H1 (cell line): ENCODE measurements around the gene GRM8. TPM values are rescaled to one million over a fixed set of nuclear protein-coding genes. Genes with fewer than 3 reads are reported as not detected.

Experiments
- CTCF ChIA-PET: fragments of 300-600 bp; sonication (Branson Sonifier 250); formaldehyde crosslinking; loops from one replicate; lab custom pipeline; 2021; ENCODE audit not compliant: partially characterized antibody; lab: Charles Lee
- POLR2A ChIA-PET: fragments of 300-600 bp; sonication (Branson Sonifier 250); formaldehyde crosslinking; loops from one replicate; lab custom pipeline; 2021; ENCODE audit warnings: inconsistent platforms; ENCODE audit not compliant: partially characterized antibody; lab: Charles Lee
- DNase-seq, 2 experiments: peaks; one replicate each; pipeline versions ENCODE4 v3.0.0 to v3.0.0-alpha.2; 2010 to 2022; ENCODE audit warnings: low spot score in 2 of 2, low read depth in 1 of 2, mixed read lengths in 1 of 2
- FAIRE-seq: peaks from 2 replicates; lab custom pipeline; 2011; peaks lifted over from hg19 to GRCh38; lab: Jason Lieb, UNC
- H2AFZ ChIP-seq: 2 replicates; pipeline ENCODE4 v1.8.1; 2012; ENCODE audit warnings: low read length, inconsistent platforms
- H2AK5ac ChIP-seq: 2 replicates; pipeline ENCODE4 v1.6.1; 2013; ENCODE audit warnings: low read depth, low read length
- H2BK120ac ChIP-seq: replicated peaks from 2 replicates; pipeline ENCODE3; 2013; ENCODE audit warnings: low read depth, low read length, inconsistent platforms
- H2BK12ac ChIP-seq: 2 replicates; pipeline ENCODE4 v1.6.1; 2013; ENCODE audit warnings: low read depth, low read length
- H2BK15ac ChIP-seq: 2 replicates; pipeline ENCODE4 v1.6.1; 2013; ENCODE audit warnings: low read length
- H2BK20ac ChIP-seq: 2 replicates; pipeline ENCODE4 v1.6.1; 2013; ENCODE audit warnings: low read length
- H2BK5ac ChIP-seq: 2 replicates; pipeline ENCODE4 v1.6.1; 2013; ENCODE audit warnings: low read depth, low read length
- H3K14ac ChIP-seq: 2 replicates; pipeline ENCODE4 v1.6.1; 2013; ENCODE audit warnings: inconsistent platforms; ENCODE audit not compliant: insufficient read length
- H3K18ac ChIP-seq: 2 replicates; pipeline ENCODE4 v1.6.1; 2013; ENCODE audit warnings: low read length; ENCODE audit errors: extremely low read depth
- H3K23ac ChIP-seq: 2 replicates; pipeline ENCODE4 v1.6.1; 2013; ENCODE audit warnings: inconsistent platforms; ENCODE audit not compliant: insufficient read length
- H3K23me2 ChIP-seq: 2 replicates; pipeline ENCODE4 v1.6.1; 2013; ENCODE audit warnings: low read depth, low read length
- H3K27ac ChIP-seq: 2 replicates; pipeline ENCODE4 v1.6.1; 2011; ENCODE audit warnings: low read depth, low read length, inconsistent platforms
- H3K27me3 ChIP-seq, 4 experiments: replicated peaks in 1 of 4; 1 replicate in 1 of 4; 2 replicates in 3 of 4; pipeline versions ENCODE4 v1.6.1 to v1.8.1; 2011 to 2013; ENCODE audit warnings: low read length in 3 of 4, mild to moderate bottlenecking in 3 of 4, inconsistent platforms in 2 of 4, mixed read lengths in 2 of 4, moderate library complexity in 1 of 4; ENCODE audit not compliant: control insufficient read depth in 3 of 4, insufficient read depth in 3 of 4; ENCODE audit errors: extremely low read depth in 1 of 4
- H3K36me3 ChIP-seq, 4 experiments: 2 replicates each; pipeline versions ENCODE4 v1.6.1 to v1.8.1; 2011 to 2013; ENCODE audit warnings: mild to moderate bottlenecking in 4 of 4, low read length in 3 of 4, moderate library complexity in 2 of 4, control low read depth in 1 of 4, inconsistent platforms in 1 of 4; ENCODE audit not compliant: insufficient read depth in 4 of 4, control insufficient read depth in 2 of 4
- H3K4ac ChIP-seq: replicated peaks from 2 replicates; pipeline ENCODE3; 2013; ENCODE audit warnings: low read length, low read depth, mixed read lengths, inconsistent platforms; ENCODE audit not compliant: insufficient read length
- H3K4me1 ChIP-seq, 4 experiments: replicated peaks in 1 of 4; 1 replicate in 1 of 4; 2 replicates in 3 of 4; pipeline versions ENCODE4 v1.6.1 to v1.8.1; 2011 to 2013; ENCODE audit warnings: low read length in 3 of 4, inconsistent platforms in 2 of 4, mixed read lengths in 1 of 4; ENCODE audit not compliant: insufficient read depth in 4 of 4, control insufficient read depth in 3 of 4
- H3K4me2 ChIP-seq, 2 experiments: 2 replicates each; pipeline versions ENCODE4 v1.6.1 to v1.8.1; 2011 to 2013; ENCODE audit warnings: low read depth in 2 of 2, low read length in 2 of 2, control low read depth in 1 of 2, inconsistent platforms in 1 of 2, mild to moderate bottlenecking in 1 of 2; ENCODE audit not compliant: insufficient read depth in 1 of 2
- H3K4me3 ChIP-seq, 4 experiments: fragments of 200-600, 300-600 bp in 1 of 4; sonication (generic), shearing (Covaris generic), sonication (Bioruptor Twin) in 1 of 4; 2 replicates each; pipeline versions ENCODE4 v1.5.1 to v1.8.1; 2011 to 2016; ENCODE audit warnings: low read length in 4 of 4, low read depth in 3 of 4, control low read depth in 2 of 4, inconsistent platforms in 2 of 4, mild to moderate bottlenecking in 2 of 4, mixed read lengths in 1 of 4, moderate library complexity in 1 of 4; ENCODE audit not compliant: insufficient read depth in 2 of 4; ENCODE audit errors: extremely low read depth in 1 of 4
- H3K56ac ChIP-seq: replicated peaks from 2 replicates; pipeline ENCODE3; 2013; ENCODE audit warnings: low read depth, mild to moderate bottlenecking, mixed read lengths, low read length, inconsistent platforms; ENCODE audit not compliant: insufficient read length
- H3K79me1 ChIP-seq: 2 replicates; pipeline ENCODE4 v1.6.1; 2013; ENCODE audit warnings: low read depth, low read length, control low read depth
- H3K79me2 ChIP-seq, 2 experiments: 2 replicates each; pipeline versions ENCODE4 v1.6.1 to v1.8.1; 2012 to 2013; ENCODE audit warnings: low read length in 2 of 2, mild to moderate bottlenecking in 2 of 2, inconsistent platforms in 1 of 2; ENCODE audit not compliant: insufficient read depth in 2 of 2, control insufficient read depth in 1 of 2
- H3K9ac ChIP-seq, 4 experiments: replicated peaks in 1 of 4; 1 replicate in 1 of 4; 2 replicates in 3 of 4; pipeline versions ENCODE4 v1.6.1 to v1.8.1; 2011 to 2013; ENCODE audit warnings: low read depth in 3 of 4, low read length in 3 of 4, control low read depth in 2 of 4, mild to moderate bottlenecking in 2 of 4, moderate library complexity in 2 of 4, inconsistent platforms in 1 of 4; ENCODE audit errors: extremely low read depth in 1 of 4
- H3K9me3 ChIP-seq, 2 experiments: 2 replicates each; pipeline versions ENCODE4 v1.6.1 to v1.8.1; 2012 to 2013; ENCODE audit warnings: mild to moderate bottlenecking in 2 of 2, moderate library complexity in 2 of 2, control low read depth in 1 of 2, inconsistent platforms in 1 of 2, low read depth in 1 of 2, low read length in 1 of 2, mixed read lengths in 1 of 2; ENCODE audit not compliant: insufficient read depth in 2 of 2
- H4K20me1 ChIP-seq, 2 experiments: replicated peaks in 1 of 2; 2 replicates each; pipeline versions ENCODE3 to v1.8.1; 2011 to 2013; ENCODE audit warnings: inconsistent platforms in 2 of 2, low read length in 2 of 2, mild to moderate bottlenecking in 1 of 2; ENCODE audit not compliant: insufficient read depth in 2 of 2, control insufficient read depth in 1 of 2
- H4K5ac ChIP-seq: 2 replicates; pipeline ENCODE4 v1.6.1; 2013; ENCODE audit warnings: low read length, low read depth, mixed read lengths, inconsistent platforms; ENCODE audit not compliant: insufficient read length
- H4K8ac ChIP-seq: 2 replicates; pipeline ENCODE4 v1.8.0; 2013; ENCODE audit warnings: mild to moderate bottlenecking, moderate library complexity, low read length, inconsistent platforms; ENCODE audit not compliant: insufficient read depth; ENCODE audit errors: extremely low read depth
- H4K91ac ChIP-seq: replicated peaks from 2 replicates; pipeline ENCODE3; 2013; ENCODE audit warnings: low read length, mixed read lengths, inconsistent platforms; ENCODE audit not compliant: insufficient read length
- CREB1 ChIP-seq: IDR thresholded peaks from 2 replicates; pipeline ENCODE4 v1.6.1; 2012; ENCODE audit warnings: inconsistent platforms
- CTBP2 ChIP-seq: IDR thresholded peaks from 2 replicates; pipeline ENCODE4 v1.7.0; 2011; ENCODE audit warnings: borderline replicate concordance, mild to moderate bottlenecking, moderate library complexity, mixed read lengths, low read length; ENCODE audit not compliant: insufficient read depth, insufficient read length
- HDAC2 ChIP-seq, 2 experiments: fragments of 300-600 bp in 1 of 2; sonication (generic) in 1 of 2; IDR thresholded peaks; 2 replicates each; pipeline ENCODE4 v1.6.1; 2011 to 2012; ENCODE audit warnings: low read depth in 2 of 2, low read length in 2 of 2, mild to moderate bottlenecking in 2 of 2, moderate library complexity in 2 of 2, borderline replicate concordance in 1 of 2, inconsistent platforms in 1 of 2
- RFX5 ChIP-seq: IDR thresholded peaks from 2 replicates; pipeline ENCODE4 v1.6.1; 2011; ENCODE audit warnings: low read depth, low read length, improper control_type of control experiment, borderline replicate concordance
- SAP30 ChIP-seq: fragments of 300-600 bp; sonication (generic); IDR thresholded peaks from 2 replicates; pipeline ENCODE4 v1.7.1; 2012; ENCODE audit warnings: low read length, moderate library complexity, mild to moderate bottlenecking, inconsistent platforms; ENCODE audit not compliant: insufficient read depth, insufficient replicate concordance
- SIN3A ChIP-seq, 2 experiments: IDR thresholded peaks in 1 of 2; conservative IDR thresholded peaks in 1 of 2; 2 replicates each; pipeline ENCODE4 v1.6.1; 2011 to 2012; ENCODE audit warnings: low read length in 2 of 2, improper control_type of control experiment in 1 of 2, low read depth in 1 of 2, mild to moderate bottlenecking in 1 of 2
- SIRT6 ChIP-seq: IDR thresholded peaks from one replicate; pipeline ENCODE4 v1.7.1; 2012; ENCODE audit warnings: low read length, inconsistent platforms
- TEAD4 ChIP-seq: IDR thresholded peaks from 2 replicates; pipeline ENCODE4 v1.6.1; 2012; ENCODE audit warnings: low read depth, low read length, inconsistent platforms, mixed read lengths
- WGBS, 2 experiments: shearing (Covaris generic) in 1 of 2; methylation state at CpG; one replicate each; pipeline versions ENCODE4 v1.1.6 to v1.1.7; 2013 to 2015; ENCODE audit warnings: low lambda C conversion rate in 2 of 2, mixed read lengths in 2 of 2, inconsistent platforms in 1 of 2, low coverage in 1 of 2, missing lambda C conversion rate in 1 of 2; ENCODE audit not compliant: insufficient replicate concordance in 2 of 2, insufficient coverage in 1 of 2, insufficient read length in 1 of 2; ENCODE audit errors: extremely low coverage in 1 of 2, missing lambda C conversion rate in 1 of 2; 5-methylcytosine and 5-hydroxymethylcytosine counted together
- polyA plus RNA-seq, 7 experiments: library from polyadenylated mRNA; depleted of rRNA in 3 of 7; stranded (reverse) in 5 of 7; unstranded in 2 of 7; fragments of >200 nt in 5 of 7; fragments of 200-250 nt in 2 of 7; gene quantifications; 1 replicate in 5 of 7; 2 replicates in 1 of 7; 4 replicates in 1 of 7; pipeline versions ENCODE4 v1.2.1 to v1.2.3, GENCODE V29; 2011 to 2013; ENCODE audit warnings: missing spikeins in 2 of 7, mixed read lengths in 2 of 7
- total RNA-seq: library from RNA; stranded (reverse); fragmentation: NEBNext Ultra II Directional; extraction: Animal tissue kit (Norgen Biotek cat#: 25700); gene quantifications from 2 replicates; pipeline ENCODE4 v1.2.1, GENCODE V29; 2021
- TF ChIP-seq, protein P1 (sequence below): IDR thresholded peaks from 2 replicates; pipeline ENCODE4 v1.6.1; 2012; ENCODE audit warnings: inconsistent platforms
- TF ChIP-seq, protein P2 (sequence below), 3 experiments: IDR thresholded peaks; 1 replicate in 2 of 3; 2 replicates in 1 of 3; pipeline versions ENCODE4 v1.5.1 to v1.6.1; 2011; ENCODE audit warnings: low read length in 3 of 3, mild to moderate bottlenecking in 3 of 3, inconsistent platforms in 2 of 3, low read depth in 1 of 3, moderate library complexity in 1 of 3; ENCODE audit not compliant: insufficient read depth in 1 of 3; ENCODE audit errors: control extremely low read depth in 1 of 3

GRM8 gene
- total and polyA plus RNA-seq, 2 of the 8 experiments (the other 6 are each of a cell fraction or from before 2014, with no cell fraction given) = 2.6 to 2.8 TPM

DNA sequence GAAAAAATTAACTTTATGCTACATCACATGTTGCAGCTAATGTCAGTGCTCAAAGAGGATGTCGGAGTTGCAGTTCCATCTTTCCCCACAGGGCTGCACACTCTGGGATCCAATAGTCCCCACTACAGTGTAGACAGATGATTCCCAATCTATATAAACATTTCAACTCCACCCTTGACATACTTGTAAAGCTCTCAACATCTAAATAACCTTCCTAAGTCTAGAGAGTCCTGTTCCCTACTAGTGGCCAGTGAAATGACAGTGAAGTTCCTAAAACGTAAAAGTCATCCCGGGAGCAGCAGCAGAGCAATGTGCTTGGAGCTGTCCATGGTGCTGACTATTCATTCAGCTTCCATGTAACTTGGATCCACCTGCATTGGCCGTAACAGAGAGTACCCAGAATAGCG lies 145.1 kb downstream of the GRM8 start:
- H3K4me2 ChIP-seq = no peak overlapping the region
- no peak overlapping the region for H2BK5ac ChIP-seq
- ChIA-PET CTCF (interaction anchor here (0.5 to 2.2 kb wide), 28 partner anchors 9 to 861 kb away, joined by 3 to 16 read pairs (median 4); no protein-coding TSS in a partner anchor), POLR2A (interaction anchor here (1.1 kb wide), 1 partner anchor 10 kb away, joined by 3 read pairs; no protein-coding TSS in a partner anchor)
- no peak overlapping the region for H3K18ac ChIP-seq
- TF ChIP-seq CREB1 (0 out of 2 replicates have a peak, but pooled peaks have one; percentile 14), SIN3A (conservative IDR thresholded peaks at IDR 0.05 in 1 of 2, IDR thresholded peaks at IDR 0.05 in 1 of 2; ENCODE audit: low read depth in 1 of 2, low read length in 2 of 2) (peak; percentile 93 to 95), RFX5 (no peak), TEAD4 (peak; percentile 79), SAP30 (peak; percentile 58), SIRT6 (no peak), HDAC2 (IDR thresholded peaks at IDR 0.05; ENCODE audit: borderline replicate concordance in 1 of 2, low read depth in 2 of 2, low read length in 2 of 2) (0 out of 4 replicates have a peak, but pooled peaks of 1 of the 2 experiments have one; percentile 41), CTBP2 (no peak)
- TF ChIP-seq, protein P1, sequence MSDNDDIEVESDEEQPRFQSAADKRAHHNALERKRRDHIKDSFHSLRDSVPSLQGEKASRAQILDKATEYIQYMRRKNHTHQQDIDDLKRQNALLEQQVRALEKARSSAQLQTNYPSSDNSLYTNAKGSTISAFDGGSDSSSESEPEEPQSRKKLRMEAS = peak; percentile 84
- TF ChIP-seq, protein P2, sequence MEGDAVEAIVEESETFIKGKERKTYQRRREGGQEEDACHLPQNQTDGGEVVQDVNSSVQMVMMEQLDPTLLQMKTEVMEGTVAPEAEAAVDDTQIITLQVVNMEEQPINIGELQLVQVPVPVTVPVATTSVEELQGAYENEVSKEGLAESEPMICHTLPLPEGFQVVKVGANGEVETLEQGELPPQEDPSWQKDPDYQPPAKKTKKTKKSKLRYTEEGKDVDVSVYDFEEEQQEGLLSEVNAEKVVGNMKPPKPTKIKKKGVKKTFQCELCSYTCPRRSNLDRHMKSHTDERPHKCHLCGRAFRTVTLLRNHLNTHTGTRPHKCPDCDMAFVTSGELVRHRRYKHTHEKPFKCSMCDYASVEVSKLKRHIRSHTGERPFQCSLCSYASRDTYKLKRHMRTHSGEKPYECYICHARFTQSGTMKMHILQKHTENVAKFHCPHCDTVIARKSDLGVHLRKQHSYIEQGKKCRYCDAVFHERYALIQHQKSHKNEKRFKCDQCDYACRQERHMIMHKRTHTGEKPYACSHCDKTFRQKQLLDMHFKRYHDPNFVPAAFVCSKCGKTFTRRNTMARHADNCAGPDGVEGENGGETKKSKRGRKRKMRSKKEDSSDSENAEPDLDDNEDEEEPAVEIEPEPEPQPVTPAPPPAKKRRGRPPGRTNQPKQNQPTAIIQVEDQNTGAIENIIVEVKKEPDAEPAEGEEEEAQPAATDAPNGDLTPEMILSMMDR (IDR thresholded peaks at IDR 0.05; ENCODE audit: control extremely low read depth in 1 of 3, insufficient read depth in 1 of 3, low read depth in 1 of 3, low read length in 3 of 3) = peak in 2 of 3 experiments; percentile 39 to 43; a peak in 2 of 4 replicates
- H3K79me2 ChIP-seq = no peaks in the 10 kb centered on the region
- no peak overlapping the region for H3K56ac ChIP-seq
- no peaks in the 10 kb centered on the region for H3K27me3 ChIP-seq
- 37% methylated on average over 5 of the region's 5 CpGs; no CpG with 5 or more reads in 1 of the 2 experiments for WGBS, 2 experiments
- H3K4me3 ChIP-seq = no peak overlapping the region
- H2AK5ac ChIP-seq = no peak overlapping the region
- no peak overlapping the region for H2BK12ac ChIP-seq
- H3K4ac ChIP-seq = no peak overlapping the region
- H2BK20ac ChIP-seq = no peak overlapping the region
- H3K4me1 ChIP-seq = no peaks in the 10 kb centered on the region
- peak in 1 of 2 experiments; percentile 75 for DNase-seq
- H3K79me1 ChIP-seq = no peaks in the 10 kb centered on the region
- no peak overlapping the region for H2BK15ac ChIP-seq
- H2AFZ ChIP-seq = no peak overlapping the region
- H4K8ac ChIP-seq = no peak overlapping the region
- no peak overlapping the region for H3K9ac ChIP-seq
- H3K9me3 ChIP-seq = no peaks in the 10 kb centered on the region
- H3K36me3 ChIP-seq = no peaks in the 10 kb centered on the region
- H4K5ac ChIP-seq = no peak overlapping the region
- H4K91ac ChIP-seq = no peak overlapping the region
- H4K20me1 ChIP-seq = no peaks in the 10 kb centered on the region
- H3K14ac ChIP-seq = no peak overlapping the region
- no peak overlapping the region for H3K27ac ChIP-seq
- no peak overlapping the region for H3K23ac ChIP-seq
- no peaks in the 10 kb centered on the region; the same call in 1 of the 2 replicates for H3K23me2 ChIP-seq
- no peak overlapping the region for H2BK120ac ChIP-seq
- peak; percentile 92 for FAIRE-seq
